HepG2 (cell line): ENCODE results near the gene WDR3. TPM values are rescaled to one million over a fixed set of nuclear protein-coding genes. Genes with fewer than 3 reads are reported as not detected.

Experiments
- ATAC-seq: fragments of 200-7000 bp; cut with Tn5 transposase; 3 replicates; pipeline ENCODE4 v1.9.1; 2020; ENCODE audit warnings: mild to moderate bottlenecking, moderate library complexity
- BruUV-seq: library from RNA; stranded (reverse); fragments of 400-500 nt; replicated peaks from 2 replicates; lab custom pipeline; 2021; lab: Mats Ljungman, UMichigan
- CTCF ChIA-PET: fragments of 300-600 bp; formaldehyde crosslinking; extraction: SDS; loops from one replicate; lab custom pipeline; 2021; ENCODE audit warnings: low total read pairs, inconsistent platforms, low intra/inter-chr PET ratio; lab: Yijun Ruan, JAX
- POLR2A ChIA-PET: fragments of 350-600 bp; sonication (Branson Sonifier 250); formaldehyde crosslinking; loops from one replicate; lab custom pipeline; 2020; ENCODE audit warnings: antibody characterized with exemption, inconsistent platforms; lab: Yijun Ruan, JAX
- DNase-seq: peaks from one replicate; pipeline ENCODE4 v3.0.0-alpha.2; 2015; ENCODE audit warnings: low spot score
- FAIRE-seq: peaks from 3 replicates; lab custom pipeline; 2011; peaks lifted over from hg19 to GRCh38; lab: Jason Lieb, UNC
- H2AFZ ChIP-seq: one replicate; pipeline ENCODE4 v1.6.1; 2011; ENCODE audit warnings: low read length, inconsistent platforms
- H3K27ac ChIP-seq: fragments of 300-600 bp; 3 replicates; pipeline ENCODE4 v1.8.0; 2011; ENCODE audit warnings: mixed run types, mild to moderate bottlenecking, mixed read lengths, low read length, inconsistent platforms; ENCODE audit not compliant: insufficient read depth; ENCODE audit errors: extremely low read length
- H3K27me3 ChIP-seq, 2 experiments: fragments of 200-600 bp in 1 of 2; 2 replicates in 1 of 2; 3 replicates in 1 of 2; pipeline versions ENCODE4 v1.6.0 to v1.8.0; 2011; ENCODE audit warnings: low read length in 2 of 2, mild to moderate bottlenecking in 2 of 2, moderate library complexity in 2 of 2, inconsistent platforms in 1 of 2; ENCODE audit not compliant: insufficient read depth in 2 of 2, control insufficient read depth in 1 of 2
- H3K36me3 ChIP-seq, 2 experiments: fragments of 200-600 bp in 1 of 2; replicated peaks in 1 of 2; 2 replicates in 1 of 2; 3 replicates in 1 of 2; pipeline versions ENCODE4 v1.5.1 to v1.8.0; 2011; ENCODE audit warnings: low read length in 2 of 2, inconsistent platforms in 1 of 2; ENCODE audit not compliant: insufficient read depth in 2 of 2, control insufficient read depth in 1 of 2
- H3K4me1 ChIP-seq: 2 replicates; pipeline ENCODE4 v1.5.1; 2012; ENCODE audit warnings: low read length, inconsistent platforms; ENCODE audit not compliant: insufficient read depth
- H3K4me2 ChIP-seq: 2 replicates; pipeline ENCODE4 v1.6.0; 2011; ENCODE audit warnings: low read depth, low read length, inconsistent platforms
- H3K4me3 ChIP-seq, 3 experiments: fragments of 200-600 bp in 1 of 3; sonication (generic), shearing (Covaris generic) in 1 of 3; replicated peaks in 1 of 3; 2 replicates each; pipeline ENCODE4 v1.5.1; 2011 to 2016; ENCODE audit warnings: low read length in 3 of 3, inconsistent platforms in 2 of 3, low read depth in 2 of 3, mild to moderate bottlenecking in 2 of 3, control low read depth in 1 of 3, mixed read lengths in 1 of 3; ENCODE audit not compliant: insufficient read depth in 1 of 3
- H3K79me2 ChIP-seq: one replicate; pipeline ENCODE4 v1.6.1; 2011; ENCODE audit warnings: low read length, inconsistent platforms; ENCODE audit not compliant: insufficient read depth
- H3K9ac ChIP-seq: 2 replicates; pipeline ENCODE4 v1.6.0; 2011; ENCODE audit warnings: mild to moderate bottlenecking, low read depth, low read length, inconsistent platforms; ENCODE audit not compliant: insufficient read depth
- H3K9me3 ChIP-seq: 2 replicates; pipeline ENCODE4 v1.5.1; 2012; ENCODE audit warnings: mild to moderate bottlenecking, low read length
- H4K20me1 ChIP-seq: 2 replicates; pipeline ENCODE4 v1.6.0; 2011; ENCODE audit warnings: inconsistent platforms, mild to moderate bottlenecking, low read length, moderate library complexity; ENCODE audit not compliant: insufficient read depth
- CEBPG ChIP-seq: IDR thresholded peaks from 2 replicates; pipeline ENCODE4 v1.6.1; 2016
- DBP ChIP-seq: sonication (generic); formaldehyde crosslinking; IDR thresholded peaks from 2 replicates; pipeline ENCODE4 v1.4.0; 2020; ENCODE audit warnings: missing genetic modification reagents; ENCODE audit errors: not compliant biosample characterization
- FOXP1 ChIP-seq, 2 experiments: fragments of 450-650 bp in 1 of 2; IDR thresholded peaks; 2 replicates each; pipeline ENCODE4 v1.6.1; 2017 to 2018; ENCODE audit warnings: antibody characterized with exemption in 1 of 2
- HDAC6 ChIP-seq: fragments of 200-600 bp; sonication (generic); IDR thresholded peaks from 2 replicates; pipeline ENCODE4 v1.7.0; 2017; ENCODE audit warnings: mild to moderate bottlenecking, antibody characterized with exemption, low read length, low read depth
- MBNL3 ChIP-seq: fragments of 250-450 bp; sonication (Bioruptor Pico); conservative IDR thresholded peaks from 2 replicates; pipeline ENCODE4 v1.8.0; 2022; ENCODE audit warnings: mild to moderate bottlenecking, inconsistent platforms
- MIXL1 ChIP-seq: IDR thresholded peaks from 2 replicates; pipeline ENCODE4 v1.6.1; 2016
- NCOR1 ChIP-seq: fragments of 200-600 bp; sonication (generic); IDR thresholded peaks from 2 replicates; pipeline ENCODE4 v1.7.0; 2017; ENCODE audit warnings: antibody characterized with exemption, low read length, borderline replicate concordance
- RFX5 ChIP-seq: IDR thresholded peaks from 2 replicates; pipeline ENCODE4 v1.6.1; 2011; ENCODE audit warnings: low read depth, low read length, improper control_type of control experiment
- SYNCRIP ChIP-seq: fragments of 200-400 bp; formaldehyde crosslinking; IDR thresholded peaks from 2 replicates; pipeline ENCODE4 v1.6.1; 2018; ENCODE audit warnings: mild to moderate bottlenecking, low read depth, low read length; ENCODE audit not compliant: insufficient read depth
- ZBTB14 ChIP-seq: sonication (generic); formaldehyde crosslinking; IDR thresholded peaks from 2 replicates; pipeline ENCODE4 v1.4.0; 2020; ENCODE audit warnings: missing genetic modification reagents
- ZBTB7A ChIP-seq: sonication (generic); formaldehyde crosslinking; IDR thresholded peaks from 2 replicates; pipeline ENCODE4 v1.8.0; 2022; ENCODE audit warnings: mild to moderate bottlenecking, missing genetic modification reagents
- ZFX ChIP-seq: sonication (generic); formaldehyde crosslinking; IDR thresholded peaks from 2 replicates; pipeline ENCODE4 v1.4.0; 2020; ENCODE audit warnings: mild to moderate bottlenecking, low read depth, missing genetic modification reagents, moderate library complexity
- ZNF282 ChIP-seq: fragments of 450-650 bp; IDR thresholded peaks from 2 replicates; pipeline ENCODE4 v1.6.1; 2018; ENCODE audit not compliant: partially characterized antibody
- ZNF547 ChIP-seq: sonication (generic); formaldehyde crosslinking; IDR thresholded peaks from 2 replicates; pipeline ENCODE4 v1.5.1; 2020; ENCODE audit warnings: mild to moderate bottlenecking, missing genetic modification reagents
- ZNF563 ChIP-seq: sonication (generic); formaldehyde crosslinking; IDR thresholded peaks from 2 replicates; pipeline ENCODE4 v1.8.0; 2022; ENCODE audit warnings: mild to moderate bottlenecking, moderate library complexity, missing genetic modification reagents
- ZNF580 ChIP-seq: IDR thresholded peaks from 2 replicates; pipeline ENCODE4 v1.6.1; 2016; ENCODE audit warnings: low read depth, borderline replicate concordance
- ZNF773 ChIP-seq: sonication (generic); formaldehyde crosslinking; IDR thresholded peaks from 2 replicates; pipeline ENCODE4 v1.4.0; 2020; ENCODE audit warnings: missing genetic modification reagents, borderline replicate concordance
- ZSCAN30 ChIP-seq: sonication (generic); formaldehyde crosslinking; IDR thresholded peaks from 2 replicates; pipeline ENCODE4 v1.5.0; 2020; ENCODE audit warnings: mild to moderate bottlenecking, missing genetic modification reagents
- WGBS: methylation state at CpG from one replicate; pipeline ENCODE4 v1.1.6; 2017; ENCODE audit warnings: low lambda C conversion rate; 5-methylcytosine and 5-hydroxymethylcytosine counted together
- in situ Hi-C: cut with HindIII; loops from 2 replicates; pipeline ENCODE4 v1.10.0; 2017; ENCODE audit warnings: low pct_unique_long_range_greater_than_20kb; ENCODE audit not compliant: extremely low pct_ligation_motif_present
- intact Hi-C: fragments of 100-400 bp; cut with micrococcal nuclease; formaldehyde crosslinking; loops from one replicate; pipeline ENCODE4 v1.10.0; 2022; ENCODE audit not compliant: unreplicated experiment
- polyA plus RNA-seq, 8 experiments: library from polyadenylated mRNA; depleted of rRNA in 3 of 8; stranded (reverse) in 7 of 8; unstranded in 1 of 8; fragments of >200 nt; fragmentation: Illumina TruSeq in 4 of 8; extraction: Trizol in 4 of 8; gene quantifications; 2 replicates each; pipeline versions ENCODE4 v1.2.1 to v1.2.3, GENCODE V29; 2011 to 2016; ENCODE audit warnings: low read depth in 4 of 8, missing spikeins in 1 of 8, mixed read lengths in 1 of 8; ENCODE audit not compliant: insufficient read depth in 1 of 8
- total RNA-seq, 5 experiments: library from RNA; depleted of rRNA; stranded (reverse); fragments of >200 nt; fragmentation: Illumina TruSeq; extraction: Trizol; gene quantifications; 2 replicates each; pipeline ENCODE4 v1.2.3, GENCODE V29; 2016; ENCODE audit warnings: low read depth in 1 of 5

WDR3 gene
- total and polyA plus RNA-seq, 2 of the 13 experiments (the other 11 are each of a cell fraction or from before 2014, with no cell fraction given) = 15.9 to 55.5 TPM

- Histone ChIP-seq H3K4me1 (no peaks in the 10 kb centered on the region), H2AFZ (no peak overlapping the region), H3K4me3 (no peak overlapping the region), H3K9me3 (no peaks in the 10 kb centered on the region), H4K20me1 (no peaks in the 10 kb centered on the region), H3K27me3 (no peaks in the 10 kb centered on the region), H3K9ac (no peak overlapping the region), H3K27ac (no peak overlapping the region), H3K4me2 (no peak overlapping the region), H3K79me2 (no peaks in the 10 kb centered on the region), H3K36me3 (0 out of 5 replicates have a peak, but pooled peaks cover 0 to 3% of the 10 kb centered on the region in 2 experiments)
- no peak for TF ChIP-seq CEBPG (CRISPR knock-in tag)
- TF ChIP-seq DBP (CRISPR knock-in tag) = no peak
- no peak for TF ChIP-seq ZNF282
- TF ChIP-seq NCOR1 = no peak
- no peak for TF ChIP-seq MIXL1 (CRISPR knock-in tag)
- no peak for TF ChIP-seq FOXP1 (IDR thresholded peaks at IDR 0.05)
- no peak for TF ChIP-seq FOXP1 (CRISPR knock-in tag; IDR thresholded peaks at IDR 0.05)
- no peak for TF ChIP-seq HDAC6
- in situ Hi-C loops = no loop called here
- no TSS peak for BruUV-seq
- POLR2A ChIA-PET = no interaction called here
- intact Hi-C loops = no loop called here
- no peak for ATAC-seq
- CTCF ChIA-PET = no interaction called here
- 3% methylated on average over 1 of the region's 1 CpG for WGBS
- no peak for FAIRE-seq
- DNase-seq = no peak
These were observed 38.3 kb downstream of the WDR3 start for GRCh38 chr1:117967881-117968280.

GRCh38 chr1:117970252-117970651, 40.7 kb downstream of the WDR3 start:
- no peaks in the 10 kb centered on the region for H4K20me1 ChIP-seq
- no peak for DNase-seq
- H3K4me1 ChIP-seq = no peaks in the 10 kb centered on the region
- H2AFZ ChIP-seq = no peak overlapping the region
- H3K4me3 ChIP-seq = no peak overlapping the region
- no peaks in the 10 kb centered on the region for H3K27me3 ChIP-seq
- H3K9ac ChIP-seq = no peak overlapping the region
- no peaks in the 10 kb centered on the region for H3K79me2 ChIP-seq
- no peak overlapping the region for H3K27ac ChIP-seq
- 37% methylated on average over 8 of the region's 9 CpGs for WGBS
- ChIA-PET CTCF (no interaction called here), POLR2A (no interaction called here)
- FAIRE-seq = no peak
- H3K4me2 ChIP-seq = no peak overlapping the region
- no peak; the same call in 2 of the 3 replicates for ATAC-seq
- no TSS peak for BruUV-seq
- in situ Hi-C loops = no loop called here
- TF ChIP-seq ZNF563 (CRISPR knock-in tag) = no peak
- TF ChIP-seq ZNF773 (CRISPR knock-in tag) = no peak
- TF ChIP-seq ZSCAN30 (CRISPR knock-in tag) = no peak
- TF ChIP-seq MBNL3 (CRISPR knock-in tag) = no peak
- TF ChIP-seq RFX5 = no peak
- TF ChIP-seq ZBTB14 = no peak
- TF ChIP-seq SYNCRIP = no peak
- no peak for TF ChIP-seq ZFX (CRISPR knock-in tag)
- no peak for TF ChIP-seq ZNF580 (CRISPR knock-in tag)
- no peak for TF ChIP-seq NCOR1
- no peak for TF ChIP-seq ZBTB7A (CRISPR knock-in tag)
- no peak for TF ChIP-seq ZNF547 (CRISPR knock-in tag)
- TF ChIP-seq, all 625 proteins: peak for 0
- no peaks in the 10 kb centered on the region for H3K9me3 ChIP-seq
- intact Hi-C loops = no loop called here
- H3K36me3 ChIP-seq = 0 out of 5 replicates have a peak, but pooled peaks cover 0 to 3% of the 10 kb centered on the region in 2 experiments
